NCI-H2196 treated with DMSO at 0.1 percent for 48 hours (cell line): ENCODE results near the gene MAX.

Experiments
- DNase-seq: peaks from one replicate; lab custom pipeline; 2025; ENCODE audit not compliant: unreplicated experiment; lab: John Stamatoyannopoulos, UW

The MAX gene

DNA sequence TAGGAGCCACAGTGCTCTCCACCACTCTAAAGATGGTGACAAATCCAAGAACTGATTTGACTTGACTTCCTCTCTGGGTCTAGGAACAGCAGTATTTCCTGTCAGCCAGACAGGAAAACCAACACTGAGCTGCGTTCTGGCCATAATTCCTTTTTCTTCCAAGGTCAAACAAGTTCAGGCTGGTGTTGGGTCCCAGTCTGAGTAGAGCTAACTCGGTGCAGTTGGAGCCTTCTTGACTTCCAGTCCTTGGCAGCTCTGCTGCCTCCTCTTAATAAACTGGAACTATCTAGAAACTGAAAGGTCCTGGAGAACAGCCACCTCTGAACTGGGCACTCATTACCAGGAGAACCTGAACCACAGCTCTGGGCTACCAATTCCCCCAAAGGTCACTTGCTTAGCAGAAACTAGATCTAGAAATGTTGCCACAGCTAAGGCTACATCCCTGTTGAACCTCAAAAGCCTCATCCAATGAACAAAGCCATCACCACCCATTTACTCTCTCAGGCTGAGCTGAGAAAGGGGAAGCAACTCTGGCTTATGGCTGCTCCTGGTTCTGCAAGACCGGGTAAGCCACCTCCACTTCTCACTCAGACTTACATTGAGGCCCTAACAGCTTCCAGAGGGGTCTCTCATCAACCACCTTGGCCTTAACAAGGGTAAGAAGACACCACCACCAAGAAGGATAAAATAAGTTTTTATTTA is 27.7 kb downstream of the MAX start:
- no peak for DNase-seq

DNA sequence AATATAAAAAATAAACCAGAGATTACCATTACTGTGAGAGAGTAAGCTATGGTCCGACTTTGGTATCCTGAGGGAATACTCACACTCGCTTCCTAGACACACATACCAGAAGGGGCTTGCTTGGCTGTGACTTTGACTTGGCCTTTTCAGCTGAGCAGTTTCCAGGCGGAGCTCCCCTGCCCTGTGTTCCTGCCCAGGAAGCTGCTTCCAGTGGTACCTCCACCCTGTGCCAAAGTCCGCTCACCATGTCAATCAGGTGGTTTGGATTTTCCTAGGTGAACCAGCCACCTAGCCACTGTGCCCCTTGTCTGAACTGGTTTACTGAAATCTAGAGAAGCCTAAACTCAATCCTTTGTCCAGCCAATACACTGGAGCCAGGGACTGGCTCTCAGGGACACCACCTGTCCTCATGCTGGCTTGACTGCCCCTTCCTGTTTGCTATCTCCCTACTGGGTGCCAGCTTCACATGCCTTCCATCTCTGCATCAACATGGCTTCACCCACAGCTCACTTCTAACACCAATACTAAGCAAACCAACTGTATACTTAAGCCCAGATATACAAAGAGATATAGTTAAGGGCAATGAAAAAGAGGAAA is 28.6 kb downstream of the MAX start:
- DNase-seq: no peak

DNA sequence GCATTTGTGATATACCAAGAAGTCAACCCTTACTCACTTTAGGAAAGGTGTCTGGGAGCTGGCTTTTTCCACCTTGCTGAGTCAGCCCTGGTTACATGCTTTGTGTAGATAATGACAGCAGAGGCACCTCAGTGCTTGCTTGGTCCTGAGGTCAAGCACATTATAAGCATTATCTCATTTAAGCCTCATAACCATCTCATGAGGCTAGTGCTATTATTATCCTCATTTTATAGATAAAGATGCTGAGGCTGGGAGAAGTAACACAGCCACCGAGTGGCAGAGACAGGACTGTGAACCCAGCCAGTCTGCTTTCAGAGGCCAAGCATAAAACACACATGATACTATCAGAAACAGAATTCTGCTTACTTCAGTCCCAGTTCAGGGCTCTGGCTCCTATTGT is 29.4 kb downstream of the MAX start:
- DNase-seq: no peak

DNA sequence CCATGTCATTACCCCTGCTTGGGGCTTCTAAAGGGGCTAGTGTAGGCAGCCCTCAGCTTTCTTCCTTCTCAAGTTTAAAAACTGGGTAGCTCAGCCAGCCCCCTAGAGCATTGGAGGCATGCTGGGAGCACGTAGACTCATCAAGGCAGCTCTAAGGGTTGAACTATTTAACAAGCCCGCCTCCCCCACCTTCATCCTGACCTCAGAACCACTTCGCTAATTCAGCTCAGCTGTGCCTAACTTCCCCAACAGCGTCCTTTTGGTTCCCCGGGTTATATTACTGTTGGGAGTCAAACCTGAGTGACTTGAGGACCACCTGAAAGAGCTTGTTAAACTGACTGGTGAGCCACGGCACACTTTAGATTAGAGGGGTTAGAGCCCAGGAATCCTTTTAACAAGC is 30.1 kb downstream of the MAX start:
- no peak for DNase-seq

DNA sequence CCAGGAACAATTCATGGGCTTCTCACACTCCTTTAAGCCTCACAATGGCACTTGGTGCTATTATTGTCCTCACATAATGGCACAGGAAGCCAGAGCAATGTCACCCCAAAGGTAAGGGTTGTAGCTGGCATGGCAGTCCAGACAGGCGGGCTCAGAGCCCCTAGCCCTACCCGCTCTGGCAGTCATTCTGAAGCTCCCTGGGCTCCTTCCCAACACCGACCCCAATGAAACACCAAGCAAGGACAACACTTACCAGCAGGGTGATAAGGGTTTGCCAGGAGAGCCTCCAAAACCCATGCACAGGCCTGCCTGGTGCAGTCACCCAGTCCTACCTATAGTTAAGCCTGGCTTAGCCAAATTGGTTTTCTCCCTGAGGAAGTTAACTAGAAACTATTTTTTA is 30.8 kb downstream of the MAX start:
- no peak for DNase-seq

DNA sequence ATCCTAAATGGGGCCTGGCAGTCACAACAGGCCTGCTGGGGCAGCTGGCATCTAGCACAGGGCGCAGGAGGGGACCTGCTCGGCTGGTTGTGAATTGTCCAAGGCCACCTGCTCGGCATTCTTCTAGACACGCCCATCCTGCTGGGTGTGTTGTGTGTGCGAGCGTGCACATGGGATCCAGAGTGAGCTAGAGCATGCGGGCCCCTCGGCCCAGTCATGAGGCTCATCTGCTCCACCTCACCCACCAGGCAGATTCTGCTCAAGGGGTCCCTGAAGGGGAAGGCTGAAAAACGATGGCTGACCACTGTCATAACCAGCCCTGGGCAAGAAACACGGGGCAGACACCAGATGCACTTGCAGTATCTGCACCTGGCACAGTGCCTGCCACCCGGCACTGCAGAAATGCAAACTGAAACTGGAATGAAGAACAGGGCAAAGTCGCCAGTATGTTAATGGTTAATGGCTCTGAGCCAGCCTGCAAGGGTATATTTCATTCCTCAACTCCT is 31.8 kb downstream of the MAX start:
- peak; percentile 43 for DNase-seq

DNA sequence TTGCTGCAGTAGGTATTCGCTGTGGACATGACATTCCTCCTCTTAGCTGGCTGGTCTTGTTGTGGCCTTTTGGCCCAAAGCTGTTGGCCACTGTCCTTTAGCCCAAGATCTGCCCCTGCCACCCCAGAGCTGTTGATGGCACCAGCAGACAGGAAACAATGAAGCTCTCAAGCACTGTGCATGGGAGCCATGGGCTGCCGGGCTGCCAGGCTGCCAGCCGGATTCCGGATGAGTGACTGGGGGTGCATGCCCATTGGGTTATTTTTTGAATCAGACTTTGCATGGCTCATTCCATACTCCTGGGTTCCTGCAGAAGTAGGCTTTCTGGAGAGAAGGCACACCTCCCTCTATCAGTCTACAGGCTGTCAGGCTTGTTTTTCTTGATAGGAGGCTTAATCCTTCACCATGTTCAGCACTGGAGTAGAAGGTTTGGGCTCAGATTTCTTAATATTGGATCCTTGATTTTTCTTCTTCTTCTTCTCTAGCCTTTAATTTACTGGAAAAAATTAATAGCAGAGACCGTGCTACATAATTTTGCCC is 32.4 kb downstream of the MAX start:
- no peak for DNase-seq

DNA sequence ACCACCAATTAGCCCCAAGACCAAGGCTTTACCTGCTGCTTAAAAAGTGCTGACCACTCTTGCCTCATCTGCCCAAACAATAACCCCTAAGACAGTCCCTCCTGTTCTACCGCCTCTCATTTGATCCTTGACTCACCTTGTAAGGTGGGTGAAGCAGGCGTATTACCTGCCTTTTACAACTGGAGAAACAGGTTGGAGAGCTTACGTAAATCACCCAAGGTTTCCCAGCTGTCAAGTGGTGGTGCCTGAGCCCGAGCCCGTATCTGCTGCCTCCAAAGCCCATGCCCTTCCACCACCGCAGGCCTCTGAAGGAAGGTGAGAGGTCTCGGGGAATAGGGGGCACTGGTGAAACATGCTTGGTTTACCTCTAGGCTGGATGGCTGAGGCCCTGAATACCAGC is 36.6 kb downstream of the MAX start:
- DNase-seq: no peak

DNA sequence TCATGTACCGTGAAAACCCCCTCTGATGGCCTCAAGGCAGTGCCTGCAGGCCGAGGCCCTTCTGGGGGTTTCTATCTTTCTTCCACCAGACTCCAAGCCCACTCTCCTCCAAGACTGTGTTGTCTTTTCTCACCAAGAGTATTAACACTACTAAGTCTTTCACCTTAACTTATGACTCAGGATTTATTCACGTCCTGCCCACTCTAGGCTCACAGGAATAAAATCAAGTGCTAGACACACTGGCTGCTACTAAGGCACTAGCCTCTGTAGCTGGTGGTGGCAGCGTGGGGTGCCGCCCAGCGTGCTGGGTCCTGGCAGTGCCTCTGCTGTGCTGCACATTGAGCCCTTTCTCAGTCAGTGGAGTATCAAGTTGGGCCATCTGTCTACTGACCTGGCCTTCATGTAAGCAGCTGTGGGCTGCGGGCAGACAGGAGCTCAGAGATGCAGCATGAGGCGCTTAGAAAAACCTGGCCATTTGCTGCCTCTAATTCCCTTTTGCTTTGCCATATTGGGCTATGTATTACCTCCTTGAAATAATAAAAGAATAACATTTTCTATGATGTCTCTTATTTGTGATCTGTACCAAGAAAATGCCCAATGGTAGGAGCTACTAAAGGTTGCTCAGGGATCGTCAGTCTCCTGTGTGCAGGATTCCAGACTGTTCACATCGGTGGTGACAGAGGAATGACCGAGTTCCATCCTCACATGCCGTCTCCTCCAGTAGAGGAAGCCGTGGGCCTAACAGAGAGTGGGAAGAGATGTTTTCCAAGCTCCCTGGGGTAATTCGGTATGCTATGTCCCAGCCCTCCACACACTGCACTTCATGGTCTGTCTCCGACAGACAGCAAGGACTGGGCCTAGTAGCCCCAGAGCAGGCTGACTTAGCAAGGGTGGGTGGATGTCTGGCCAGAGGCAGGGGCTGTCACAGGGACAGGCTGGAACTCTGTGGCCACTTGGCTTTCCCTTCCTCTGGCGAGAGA is 39.9 kb downstream of the MAX start:
- no peak for DNase-seq

DNA sequence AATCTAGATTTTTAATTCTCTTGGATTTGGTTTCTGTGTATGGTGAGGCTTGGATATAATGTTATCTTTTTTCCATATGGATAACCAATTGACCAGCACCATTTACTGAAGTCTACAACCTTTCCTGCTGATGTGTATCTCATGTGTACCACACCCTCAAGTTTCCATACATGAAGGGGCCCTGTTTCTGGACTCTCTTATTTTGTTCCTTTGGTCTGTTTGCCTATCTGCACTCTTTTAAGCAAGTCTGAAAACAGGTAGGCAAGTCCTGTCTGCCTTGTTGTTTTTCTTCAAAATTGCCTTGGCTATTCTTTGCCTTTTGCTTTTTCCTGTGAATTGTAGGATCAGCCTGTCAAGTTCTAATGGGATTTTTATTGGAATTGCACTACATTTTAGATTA is 44.6 kb downstream of the MAX start:
- no peak for DNase-seq

DNA sequence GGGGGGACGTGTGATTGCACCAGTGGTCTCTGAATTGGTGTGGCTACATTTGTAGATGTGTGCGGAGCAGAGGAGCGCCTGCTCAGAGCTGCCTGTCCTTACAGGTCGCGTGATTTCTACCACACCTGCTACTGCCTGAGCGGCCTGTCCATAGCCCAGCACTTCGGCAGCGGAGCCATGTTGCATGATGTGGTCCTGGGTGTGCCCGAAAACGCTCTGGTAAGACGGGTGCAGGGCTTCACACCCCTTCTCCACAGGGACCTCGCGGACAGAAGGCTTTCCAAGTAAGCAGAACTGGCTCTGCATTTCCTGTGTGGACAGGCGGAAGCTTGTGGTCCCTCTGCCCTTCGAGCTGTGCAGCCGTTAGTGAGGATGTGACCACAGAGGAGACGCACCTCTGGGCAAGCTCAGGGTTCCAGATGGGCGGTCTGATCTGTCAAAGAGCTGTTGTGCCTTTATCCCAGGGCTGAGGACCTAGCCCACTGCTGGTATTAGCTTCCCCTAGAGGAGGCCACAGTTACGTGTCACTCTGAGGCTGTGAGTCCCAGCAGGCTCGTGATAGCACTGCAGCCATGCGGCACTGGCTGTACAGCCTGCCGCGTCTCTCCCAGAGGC is 47.7 kb downstream of the MAX start:
- DNase-seq: no peak

DNA sequence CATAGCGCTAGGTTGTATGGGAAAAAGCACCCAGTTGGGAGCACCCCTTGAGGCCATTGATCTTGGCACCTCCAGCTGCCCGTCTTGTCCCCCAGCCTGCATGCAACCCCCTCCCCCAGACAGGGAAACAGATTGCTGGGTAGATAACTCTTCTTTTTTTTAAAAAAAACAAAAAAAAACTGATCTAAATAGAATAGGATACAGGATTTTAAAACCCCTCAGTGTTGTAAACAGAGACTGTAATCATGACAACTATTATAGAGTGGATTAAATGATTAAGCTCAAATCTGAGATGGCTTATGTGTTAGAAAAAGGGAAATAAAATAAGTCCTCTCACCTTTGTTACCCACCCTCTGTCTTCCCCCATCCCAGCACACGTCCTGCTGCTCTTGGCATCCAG is 48.9 kb downstream of the MAX start:
- DNase-seq: no peak

DNA sequence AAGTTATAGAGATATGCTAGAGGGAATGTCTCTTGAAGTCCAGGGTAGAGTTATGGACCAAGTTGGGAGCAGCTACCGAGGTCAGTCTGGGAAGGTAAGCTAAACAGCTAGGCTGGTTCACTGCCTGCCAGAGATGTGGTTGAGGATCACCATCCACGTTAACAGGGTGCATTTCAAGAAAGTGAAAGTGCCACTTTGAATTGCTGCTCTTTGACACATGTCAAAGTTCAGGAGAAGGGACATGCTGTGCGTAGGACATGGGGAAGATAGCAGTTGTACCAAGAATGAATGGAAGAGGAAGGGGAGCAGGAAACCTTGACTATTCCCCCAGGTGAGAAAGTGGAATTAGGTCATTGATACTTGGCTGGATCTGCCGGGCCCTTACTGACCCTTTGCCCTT is 49.5 kb downstream of the MAX start:
- DNase-seq: no peak

DNA sequence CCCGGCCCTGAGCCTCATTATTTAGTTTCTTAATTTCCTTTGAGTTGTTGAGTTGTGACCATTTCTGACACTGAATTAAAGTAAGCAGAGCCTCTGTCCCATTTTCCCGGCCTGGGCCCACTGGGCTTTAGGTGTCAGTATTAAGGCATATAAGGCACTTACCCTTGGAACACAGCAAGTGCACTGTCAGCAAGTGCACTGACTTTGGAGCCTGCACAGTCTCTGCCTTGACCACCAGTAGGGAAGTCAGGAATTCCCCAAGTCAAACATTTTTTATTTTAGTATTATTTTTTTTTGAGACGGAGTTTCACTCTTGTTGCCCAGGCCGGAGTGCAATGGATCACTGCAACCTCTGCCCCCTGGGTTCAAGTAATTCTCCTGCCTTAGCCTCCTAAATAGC is 56.6 kb downstream of the MAX start:
- DNase-seq: no peak

DNA sequence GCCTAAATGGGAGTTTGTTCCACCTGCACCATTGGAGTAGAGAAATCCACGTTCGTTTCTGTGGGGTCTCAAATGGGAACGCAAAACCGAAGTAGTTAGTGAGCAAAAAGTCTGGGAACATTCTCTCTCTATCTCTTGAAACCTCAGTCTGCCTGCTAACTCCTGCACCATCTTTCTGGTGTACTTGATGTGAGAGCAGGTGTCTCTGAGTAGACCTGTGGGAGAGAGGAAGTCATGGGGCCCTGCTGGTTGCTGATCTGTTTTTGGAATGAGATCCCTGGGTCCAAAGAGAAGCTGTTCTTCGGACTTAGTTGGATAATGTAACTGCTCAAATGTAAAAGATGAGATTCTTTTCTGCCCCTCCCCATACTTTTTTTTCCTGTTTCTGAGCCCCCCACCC is 57.3 kb downstream of the MAX start:
- no peak for DNase-seq

DNA sequence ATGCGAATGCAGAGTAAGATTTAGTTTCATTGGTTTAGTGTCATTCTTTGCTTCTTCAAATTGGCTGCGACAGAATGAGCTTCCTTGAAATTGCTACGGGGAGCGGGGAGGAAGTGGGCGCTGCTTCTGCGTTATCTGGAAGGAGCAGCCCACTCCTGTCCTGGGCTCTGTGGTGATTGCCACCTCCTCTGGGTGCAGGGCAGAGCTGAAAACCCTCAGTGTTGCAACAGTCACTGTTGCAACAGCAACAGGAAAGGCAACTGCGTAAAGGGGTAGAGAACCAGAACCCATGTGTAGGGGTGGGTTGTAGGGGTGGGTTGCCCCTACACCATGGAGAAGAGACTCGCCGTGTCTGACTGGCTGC is 57.7 kb downstream of the MAX start:
- no peak for DNase-seq

DNA sequence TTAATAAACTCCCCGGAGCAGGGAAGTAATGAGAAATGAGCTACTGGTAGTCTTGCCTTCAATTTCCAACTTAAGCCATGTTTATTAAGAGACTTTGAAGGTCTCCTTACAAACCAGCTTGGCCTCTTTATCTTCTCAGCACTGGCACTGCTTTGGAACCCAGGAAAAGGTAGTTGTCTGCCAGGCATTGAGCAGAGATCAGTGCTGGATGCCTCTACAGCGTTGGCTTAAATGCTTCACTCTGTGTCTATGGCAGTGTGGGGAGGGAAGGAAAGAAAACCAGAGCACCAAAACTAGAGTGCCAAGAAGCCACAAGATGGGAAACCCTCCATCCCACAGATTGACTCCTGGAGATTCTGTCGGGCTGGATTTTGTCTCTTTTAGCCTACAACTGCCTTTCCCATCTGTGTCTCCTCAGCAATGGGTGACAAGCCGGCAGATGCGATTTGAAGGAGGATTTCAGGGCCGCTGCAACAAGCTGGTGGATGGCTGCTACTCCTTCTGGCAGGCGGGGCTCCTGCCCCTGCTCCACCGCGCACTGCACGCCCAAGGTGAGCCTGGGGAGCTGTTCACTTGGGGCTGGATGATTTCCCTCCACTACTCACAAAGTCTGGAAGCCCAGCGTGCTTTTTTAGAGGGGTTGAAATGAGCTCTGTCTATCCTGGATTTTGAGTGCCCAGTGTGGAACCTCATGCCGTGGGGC is 58.3 kb downstream of the MAX start:
- no peak for DNase-seq

DNA sequence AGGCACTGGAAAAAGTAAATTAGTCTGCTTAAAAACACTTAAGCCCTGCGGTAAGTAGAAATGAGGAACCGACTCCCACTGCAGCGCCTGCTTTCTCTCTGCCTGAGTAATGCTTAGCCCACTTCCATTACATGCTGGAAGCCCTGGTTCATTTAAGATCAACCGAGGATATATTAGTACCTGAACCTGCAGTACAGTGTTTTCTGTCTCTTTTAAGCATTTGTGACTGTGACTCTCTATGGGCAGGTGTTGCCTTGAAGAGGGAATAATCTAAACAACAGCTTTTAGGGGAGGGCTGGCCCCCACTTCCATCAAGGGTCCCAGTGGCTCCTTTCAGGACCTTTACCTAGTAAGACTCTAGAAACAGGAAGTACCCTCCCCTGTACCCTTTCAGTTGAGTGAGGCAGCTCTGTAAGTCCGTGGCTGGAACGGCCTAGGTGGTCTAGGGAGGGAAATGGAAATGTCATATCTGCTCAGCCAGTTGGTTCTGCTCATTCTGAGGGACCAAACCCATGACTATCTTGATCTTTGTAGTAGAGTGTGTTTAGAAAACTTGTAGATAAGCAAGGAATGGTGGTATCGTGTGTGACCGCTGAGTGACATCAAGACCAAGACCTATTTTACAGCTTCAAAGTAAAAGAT is 59.5 kb downstream of the MAX start:
- no peak for DNase-seq

DNA sequence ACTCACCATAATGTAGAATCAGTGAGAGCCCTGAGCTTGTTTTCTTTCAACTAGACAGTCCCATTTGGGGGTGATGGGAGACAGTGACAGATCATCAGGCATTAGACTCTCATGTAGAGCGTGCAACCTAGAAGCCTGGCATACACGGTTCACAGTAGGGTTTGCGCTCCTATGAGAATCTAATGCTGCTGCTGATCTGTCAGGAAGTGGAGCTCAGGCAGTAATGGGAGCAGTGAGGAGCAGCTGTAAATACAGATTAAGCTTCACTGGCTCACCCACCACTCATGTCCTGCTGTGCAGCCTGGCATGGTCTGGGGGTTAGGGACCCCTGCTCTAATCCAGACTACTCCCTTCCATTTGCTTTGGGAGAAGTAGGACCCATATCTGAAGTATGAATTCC is 60.0 kb downstream of the MAX start:
- no peak for DNase-seq

DNA sequence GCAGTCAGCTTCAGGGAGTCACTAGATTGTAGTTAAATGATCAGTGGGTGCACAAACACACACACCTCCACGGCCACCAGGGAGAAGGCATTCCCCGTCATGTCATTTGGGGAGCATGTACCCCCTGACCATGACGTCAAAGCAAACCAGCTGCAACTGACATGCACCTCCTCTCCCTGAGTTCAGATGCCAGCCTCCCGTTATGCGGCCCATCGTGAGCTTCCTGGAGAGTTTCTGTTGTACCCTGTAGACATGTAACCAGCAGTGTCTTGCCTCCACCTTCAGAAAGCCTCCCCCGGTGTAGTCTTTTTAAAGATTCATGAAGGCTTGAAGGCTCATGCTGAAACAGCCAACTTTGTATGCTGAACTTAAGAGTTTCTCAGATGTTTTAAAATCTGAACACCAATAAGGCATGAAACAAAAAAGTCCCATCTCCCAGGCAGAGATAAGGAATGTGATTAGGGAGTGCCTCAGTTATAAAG is 60.8 kb downstream of the MAX start:
- no peak for DNase-seq
